ENCODE data around the gene SLC6A8.
"Not testable (repeated sequence)": the region's sequence is repeated elsewhere in the genome, so short reads cannot be mapped to it uniquely, and the experiment has no call there.

Gene SLC6A8

DNA sequence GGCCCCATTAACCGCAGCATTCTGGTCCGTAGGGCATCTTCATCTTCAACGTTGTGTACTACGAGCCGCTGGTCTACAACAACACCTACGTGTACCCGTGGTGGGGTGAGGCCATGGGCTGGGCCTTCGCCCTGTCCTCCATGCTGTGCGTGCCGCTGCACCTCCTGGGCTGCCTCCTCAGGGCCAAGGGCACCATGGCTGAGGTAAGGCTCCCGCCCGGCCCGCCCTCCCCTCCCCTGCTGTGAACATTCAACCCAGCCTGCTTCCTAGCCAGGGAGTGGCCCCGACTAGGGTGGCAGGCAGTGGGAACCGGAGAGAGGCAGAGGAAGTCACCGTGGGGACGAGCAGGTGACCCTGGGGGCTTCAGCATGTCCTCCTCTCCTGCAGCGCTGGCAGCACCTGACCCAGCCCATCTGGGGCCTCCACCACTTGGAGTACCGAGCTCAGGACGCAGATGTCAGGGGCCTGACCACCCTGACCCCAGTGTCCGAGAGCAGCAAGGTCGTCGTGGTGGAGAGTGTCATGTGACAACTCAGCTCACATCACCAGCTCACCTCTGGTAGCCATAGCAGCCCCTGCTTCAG, 7.1 kb downstream of the SLC6A8 start:
- H3K4me1 Mint-ChIP-seq = peaks cover 10% of the 10 kb centered on the region
- TF ChIP-seq, protein P1, sequence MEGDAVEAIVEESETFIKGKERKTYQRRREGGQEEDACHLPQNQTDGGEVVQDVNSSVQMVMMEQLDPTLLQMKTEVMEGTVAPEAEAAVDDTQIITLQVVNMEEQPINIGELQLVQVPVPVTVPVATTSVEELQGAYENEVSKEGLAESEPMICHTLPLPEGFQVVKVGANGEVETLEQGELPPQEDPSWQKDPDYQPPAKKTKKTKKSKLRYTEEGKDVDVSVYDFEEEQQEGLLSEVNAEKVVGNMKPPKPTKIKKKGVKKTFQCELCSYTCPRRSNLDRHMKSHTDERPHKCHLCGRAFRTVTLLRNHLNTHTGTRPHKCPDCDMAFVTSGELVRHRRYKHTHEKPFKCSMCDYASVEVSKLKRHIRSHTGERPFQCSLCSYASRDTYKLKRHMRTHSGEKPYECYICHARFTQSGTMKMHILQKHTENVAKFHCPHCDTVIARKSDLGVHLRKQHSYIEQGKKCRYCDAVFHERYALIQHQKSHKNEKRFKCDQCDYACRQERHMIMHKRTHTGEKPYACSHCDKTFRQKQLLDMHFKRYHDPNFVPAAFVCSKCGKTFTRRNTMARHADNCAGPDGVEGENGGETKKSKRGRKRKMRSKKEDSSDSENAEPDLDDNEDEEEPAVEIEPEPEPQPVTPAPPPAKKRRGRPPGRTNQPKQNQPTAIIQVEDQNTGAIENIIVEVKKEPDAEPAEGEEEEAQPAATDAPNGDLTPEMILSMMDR (IDR thresholded peaks at IDR 0.05; ENCODE audit: unreplicated experiment in 3 of 3) = no peak
- H3K27ac Mint-ChIP-seq = no peak overlapping the region
- H3K4me3 Mint-ChIP-seq = no peak overlapping the region
- H3K27me3 Mint-ChIP-seq (ENCODE audit: low read depth) = peaks cover 4% of the 10 kb centered on the region
- H3K9me3 Mint-ChIP-seq = peaks cover 13% of the 10 kb centered on the region
- H3K36me3 Mint-ChIP-seq (ENCODE audit: low read depth) = peaks cover 21% of the 10 kb centered on the region

DNA sequence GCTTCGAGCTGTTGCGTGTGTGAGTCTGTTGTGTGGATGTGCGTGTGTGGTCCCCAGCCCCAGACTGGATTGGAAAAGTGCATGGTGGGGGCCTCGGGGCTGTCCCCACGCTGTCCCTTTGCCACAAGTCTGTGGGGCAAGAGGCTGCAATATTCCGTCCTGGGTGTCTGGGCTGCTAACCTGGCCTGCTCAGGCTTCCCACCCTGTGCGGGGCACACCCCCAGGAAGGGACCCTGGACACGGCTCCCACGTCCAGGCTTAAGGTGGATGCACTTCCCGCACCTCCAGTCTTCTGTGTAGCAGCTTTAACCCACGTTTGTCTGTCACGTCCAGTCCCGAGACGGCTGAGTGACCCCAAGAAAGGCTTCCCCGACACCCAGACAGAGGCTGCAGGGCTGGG, 8.4 kb downstream of the SLC6A8 start:
- Mint-ChIP-seq H3K27ac (no peak overlapping the region), H3K4me3 (no peak overlapping the region), H3K27me3 (ENCODE audit: low read depth) (peaks cover 4% of the 10 kb centered on the region), H3K36me3 (ENCODE audit: low read depth) (peaks cover 21% of the 10 kb centered on the region), H3K9me3 (peaks cover 13% of the 10 kb centered on the region), H3K4me1 (peaks cover 14% of the 10 kb centered on the region)
- TF ChIP-seq, protein P1 (IDR thresholded peaks at IDR 0.05; ENCODE audit: unreplicated experiment in 3 of 3) = no peak

DNA sequence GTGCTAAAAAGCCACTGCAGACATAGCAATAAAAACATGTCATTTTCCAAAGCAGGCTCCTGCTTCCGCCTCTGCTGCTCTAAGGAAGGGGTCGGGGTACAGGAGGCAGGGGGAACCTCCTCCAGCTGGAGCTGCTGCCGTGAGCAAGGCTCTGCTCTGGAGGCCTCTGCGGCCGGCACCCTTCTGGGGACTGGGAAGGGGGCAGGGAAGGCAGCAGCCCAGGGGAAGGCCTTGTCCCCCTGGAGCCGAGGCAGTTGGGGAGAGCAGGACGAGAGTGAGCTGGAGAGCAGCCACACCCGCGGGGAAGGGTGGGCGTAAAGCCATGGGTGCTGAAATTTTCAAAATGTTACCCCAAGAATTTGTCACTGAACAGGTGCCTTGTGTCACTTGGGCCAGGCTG, 8.8 kb downstream of the SLC6A8 start:
- peaks cover 21% of the 10 kb centered on the region for H3K36me3 Mint-ChIP-seq (ENCODE audit: low read depth)
- H3K27ac Mint-ChIP-seq; H3K4me3 Mint-ChIP-seq; H3K27me3 Mint-ChIP-seq (ENCODE audit: low read depth): not testable (repeated sequence)
- H3K9me3 Mint-ChIP-seq = peaks cover 13% of the 10 kb centered on the region
- peaks cover 14% of the 10 kb centered on the region for H3K4me1 Mint-ChIP-seq

DNA sequence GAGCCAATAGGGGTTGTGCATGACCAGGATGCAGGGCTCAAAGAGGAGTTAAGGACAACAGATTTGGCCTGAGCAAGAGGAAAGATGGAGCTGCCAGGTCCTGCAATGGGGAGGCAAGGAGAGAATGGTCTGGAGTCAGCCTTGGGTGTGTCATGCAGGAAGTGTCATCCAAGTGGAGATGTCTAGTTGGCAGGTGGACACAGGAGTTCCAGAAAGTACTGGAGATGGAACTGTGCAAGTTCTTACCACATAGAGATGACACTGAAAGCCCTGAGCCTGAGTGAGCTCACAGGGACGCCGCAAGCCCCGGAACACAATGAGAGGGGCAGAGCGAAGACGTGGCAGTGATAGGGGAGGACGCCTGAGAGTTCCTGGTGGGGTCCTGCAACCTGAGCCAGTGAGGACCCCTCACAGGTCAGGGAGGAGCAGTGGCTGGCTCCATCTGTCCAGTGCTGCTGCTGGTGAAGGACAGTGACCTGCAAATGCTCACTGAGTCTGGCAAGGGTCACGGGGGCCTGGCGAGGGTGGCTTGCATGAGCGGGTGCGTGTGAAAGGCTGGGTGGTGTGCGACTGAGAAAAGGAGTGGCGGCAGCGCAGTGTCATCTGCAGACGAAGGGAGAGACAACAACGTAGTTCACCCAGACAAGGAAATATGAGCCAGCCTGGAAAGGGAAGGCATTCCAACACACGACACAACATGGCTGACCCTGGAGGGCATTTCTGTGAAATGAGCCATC, 9.4 kb downstream of the SLC6A8 start:
- Mint-ChIP-seq H3K27ac (peak overlapping the region in 2 of 3 experiments; percentile 24 to 29), H3K4me1 (peaks cover 14% of the 10 kb centered on the region), H3K9me3 (peaks cover 13% of the 10 kb centered on the region), H3K36me3 (ENCODE audit: low read depth) (peaks cover 21% of the 10 kb centered on the region)
- H3K27me3 Mint-ChIP-seq (ENCODE audit: low read depth); H3K4me3 Mint-ChIP-seq: not testable (repeated sequence)

DNA sequence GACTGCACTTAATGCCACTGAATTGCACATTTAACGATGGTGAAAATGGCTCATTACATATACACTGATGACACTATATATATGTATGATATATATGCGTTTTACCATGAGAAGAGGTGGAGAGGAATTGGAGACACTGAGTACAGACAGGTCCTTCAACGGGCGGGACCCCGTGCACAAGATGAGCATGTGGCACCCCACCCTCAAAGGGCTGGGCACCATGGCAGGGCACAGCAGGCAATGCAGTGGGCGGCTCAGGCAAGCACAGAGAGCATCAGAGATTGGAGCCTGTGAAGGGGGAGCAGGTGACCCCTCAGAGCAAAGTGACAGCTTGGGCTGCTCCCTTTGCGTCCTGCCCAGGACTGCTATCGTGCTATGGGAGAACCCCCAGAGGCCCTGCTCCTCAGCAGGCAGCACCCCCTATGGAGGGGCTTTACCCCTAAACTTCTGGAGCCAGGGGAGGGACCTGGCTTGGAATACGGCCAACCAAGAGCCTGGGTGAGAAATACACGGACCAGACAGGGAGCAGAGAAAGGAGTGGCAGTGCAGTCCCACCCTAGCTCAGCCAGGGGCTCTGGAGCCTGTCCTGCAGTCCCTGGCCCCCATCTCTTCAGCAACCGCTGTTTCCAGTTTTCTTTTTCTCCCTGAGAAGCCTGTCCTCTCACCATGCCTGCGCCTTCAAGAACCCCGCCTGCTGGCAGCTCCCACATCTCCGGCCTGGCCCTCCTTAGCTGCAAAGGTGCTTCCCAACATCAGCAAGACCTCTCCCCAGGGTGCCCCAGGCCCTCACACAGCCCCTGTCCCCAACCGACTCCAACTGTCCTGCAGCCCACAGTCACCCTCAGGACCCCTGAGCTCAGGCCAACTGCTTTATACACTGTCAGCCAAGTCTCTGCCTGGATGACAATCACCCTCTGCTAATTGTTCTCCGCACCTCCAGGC, 10.5 kb downstream of the SLC6A8 start:
- Mint-ChIP-seq H3K36me3 (ENCODE audit: low read depth) (peaks cover 21% of the 10 kb centered on the region), H3K9me3 (peaks cover 13% of the 10 kb centered on the region), H3K4me3 (no peak overlapping the region), H3K4me1 (peaks cover 14% of the 10 kb centered on the region), H3K27ac (no peak overlapping the region), H3K27me3 (ENCODE audit: low read depth) (peaks cover 4% of the 10 kb centered on the region)
- TF ChIP-seq, protein P1 (IDR thresholded peaks at IDR 0.05; ENCODE audit: unreplicated experiment in 3 of 3) = no peak

DNA sequence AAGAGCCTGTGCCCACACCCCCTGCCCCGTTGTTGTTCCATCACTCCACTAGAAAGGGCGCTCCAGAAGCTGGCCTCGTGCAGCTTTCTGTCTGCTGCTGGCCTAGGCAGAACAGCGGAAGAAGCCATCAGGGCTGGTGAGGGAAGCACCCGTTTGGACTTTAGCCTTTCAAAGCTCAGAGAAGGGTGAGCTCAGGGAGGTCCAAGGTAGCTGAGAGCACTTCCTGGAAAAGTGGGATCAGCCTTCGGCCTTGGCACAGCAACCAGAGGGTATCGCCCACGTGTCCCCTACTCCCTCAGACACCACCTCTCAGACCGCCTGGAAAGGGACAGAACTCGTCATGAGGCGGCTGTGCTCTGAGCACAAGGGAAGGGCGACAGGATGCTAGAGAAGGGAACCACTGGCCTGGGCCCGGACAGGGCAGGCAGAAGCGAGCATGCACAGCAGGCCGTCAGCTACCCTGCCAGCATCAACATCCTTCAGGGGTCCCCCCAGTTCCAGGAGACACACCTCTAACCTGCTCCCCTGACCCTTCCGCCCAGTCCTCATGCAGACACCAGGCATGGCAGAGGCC, 11.6 kb downstream of the SLC6A8 start:
- peaks cover 17% of the 10 kb centered on the region for H3K9me3 Mint-ChIP-seq
- not testable (repeated sequence) for H3K27me3 Mint-ChIP-seq (ENCODE audit: low read depth); H3K27ac Mint-ChIP-seq; H3K4me3 Mint-ChIP-seq
- H3K36me3 Mint-ChIP-seq (ENCODE audit: low read depth) = peaks cover 21% of the 10 kb centered on the region
- peaks cover 14% of the 10 kb centered on the region for H3K4me1 Mint-ChIP-seq

DNA sequence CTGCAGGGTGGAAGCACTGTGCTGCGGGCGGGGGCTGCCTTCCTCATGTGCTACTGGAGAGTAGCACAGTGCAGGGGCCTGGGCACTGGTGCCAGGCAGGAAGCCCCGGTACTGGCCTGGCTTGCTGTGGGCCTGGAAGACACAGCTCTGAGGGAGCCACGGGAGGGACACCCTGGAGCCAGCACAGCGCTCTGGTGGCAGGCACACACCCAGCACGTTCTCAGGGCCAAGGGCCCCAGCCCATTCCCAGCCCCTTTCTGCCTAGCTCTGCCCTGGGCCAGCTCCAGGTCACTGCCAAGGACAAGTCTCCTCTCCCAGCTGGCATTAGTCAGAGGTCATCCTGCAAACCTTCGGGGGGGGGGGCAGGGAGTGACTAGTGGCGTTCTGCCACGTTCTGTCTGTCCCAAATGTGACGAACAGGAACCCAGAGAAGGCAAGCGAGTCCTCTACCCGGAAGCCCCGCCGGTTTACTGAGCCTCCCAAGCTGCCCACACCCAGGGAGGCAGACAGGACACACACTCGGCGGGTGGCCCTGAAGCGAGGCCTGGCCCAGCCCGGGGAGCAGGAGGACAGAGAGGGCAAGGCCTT, 12.2 kb downstream of the SLC6A8 start:
- not testable (repeated sequence) for H3K4me3 Mint-ChIP-seq; H3K27ac Mint-ChIP-seq; H3K27me3 Mint-ChIP-seq (ENCODE audit: low read depth)
- H3K36me3 Mint-ChIP-seq (ENCODE audit: low read depth) = peaks cover 21% of the 10 kb centered on the region
- H3K9me3 Mint-ChIP-seq = peaks cover 21% of the 10 kb centered on the region
- peaks cover 19% of the 10 kb centered on the region for H3K4me1 Mint-ChIP-seq
